Thoracic aorta endothelial cell (primary cell): Measurements from ENCODE around the gene BTRC. TPM values are rescaled to one million over a fixed set of nuclear protein-coding genes. Genes with fewer than 3 reads are reported as not detected.

Source experiments
- small RNA-seq: library from RNA; depleted of rRNA; stranded (forward); fragments of <200 nt; gene quantifications from one replicate; pipeline ENCODE3, GENCODE V24; 2012
- total RNA-seq: library from RNA; depleted of rRNA; stranded (reverse); fragments of >200 nt; gene quantifications from 2 replicates; pipeline ENCODE4 v1.2.3, GENCODE V29; 2012

Gene BTRC
- total RNA-seq = 16.4 and 16.8 TPM in 2 replicates

GRCh38 chr10:101353692-101354327 is at the start of gene BTRC:
BTRC (plus strand) TSS chr10:101354165; CDS start chr10:101354181, 16 bp downstream.

GRCh38 chr10:101587725-101588653 is 234.0 kb downstream of the BTRC start, which contains the start of the genes DPCD and POLL:
DPCD (plus strand) TSS chr10:101588321; CDS start chr10:101588337, 16 bp downstream.
POLL (minus strand) TSS chr10:101588257; CDS start chr10:101587360, 897 bp downstream.

Small RNAs within 50 kb of the gene (small RNA-seq; reads per million reads assigned to genes)
- gene MIR3158-1 (5.1 reads per million, percentile 81 among the genes with 10 or more reads in this experiment), gene RNU2-43P (0.21 reads per million), gene RNU2-59P (73.3 reads per million, percentile 98 among the genes with 10 or more reads in this experiment)

Other genes with a start within 250 kb of the BTRC start
- 0.40 TPM in 1 of 2 replicates, not detected in the other for gene TLX1, start 222.9 kb upstream of the BTRC start, total RNA-seq
- gene LBX1, start 124.7 kb upstream of the BTRC start, total RNA-seq = not detected in 2 replicates
- gene POLL, start 234.1 kb downstream of the BTRC start, total RNA-seq = 10.9 and 15.2 TPM in 2 replicates
- 23.7 and 27.8 TPM in 2 replicates for gene DPCD, start 234.2 kb downstream of the BTRC start, total RNA-seq